Upper lobe of left lung (tissue), 6 donors: ENCODE data around the gene LGALS7. TPM values are rescaled to one million over a fixed set of nuclear protein-coding genes. Genes with fewer than 3 reads are reported as not detected.
"Not testable (repeated sequence)": the region's sequence is repeated elsewhere in the genome, so short reads cannot be mapped to it uniquely, and the experiment has no call there.

ENCODE experiments used
- ATAC-seq, 2 donors: fragments of 200-7000 bp; cut with Tn5 transposase; one replicate each; pipeline ENCODE4 v1.9.1; 2022; ENCODE audit warnings: mild to moderate bottlenecking in 2 of 2, moderate library complexity in 2 of 2; ENCODE audit not compliant: low FRiP score in 2 of 2
- DNase-seq, 2 donors: peaks; one replicate each; pipeline ENCODE4 v3.0.0-alpha.2; 2019 to 2020
- H3K27ac ChIP-seq, 4 donors: fragments of 200-600 bp; sonication (generic); one replicate each; pipeline ENCODE4 v1.5.1; 2016 to 2019
- H3K27me3 ChIP-seq, 4 donors: fragments of 200-600 bp; sonication (generic); one replicate each; pipeline ENCODE4 v1.5.1; 2017 to 2019
- H3K36me3 ChIP-seq, 4 donors: fragments of 200-600 bp; sonication (generic); one replicate each; pipeline ENCODE4 v1.5.1; 2016 to 2019
- H3K4me1 ChIP-seq, 4 donors: fragments of 200-600 bp; sonication (generic); one replicate each; pipeline ENCODE4 v1.5.1; 2018 to 2019
- H3K4me3 ChIP-seq, 4 donors: fragments of 200-600 bp; sonication (generic); one replicate each; pipeline ENCODE4 v1.5.1; 2017 to 2019; ENCODE audit warnings: mild to moderate bottlenecking in 2 of 4, moderate library complexity in 1 of 4
- H3K9me3 ChIP-seq, 4 donors: fragments of 200-600 bp; sonication (generic); one replicate each; pipeline ENCODE4 v1.5.1; 2018 to 2019
- EP300 ChIP-seq, 4 donors: sonication (generic); formaldehyde crosslinking; IDR thresholded peaks; one replicate each; pipeline ENCODE4 v1.5.1; 2017; ENCODE audit warnings: antibody characterized with exemption in 4 of 4, control low read depth in 2 of 4
- POLR2A ChIP-seq, 4 donors: fragments of 450-650 bp; IDR thresholded peaks; one replicate each; pipeline ENCODE4 v1.5.1; 2016 to 2017; ENCODE audit warnings: antibody characterized with exemption in 4 of 4, mild to moderate bottlenecking in 2 of 4
- POLR2AphosphoS5 ChIP-seq, 2 donors: sonication (generic); formaldehyde crosslinking; IDR thresholded peaks; one replicate each; pipeline ENCODE4 v1.5.1; 2017; ENCODE audit warnings: antibody characterized with exemption in 2 of 2
- WGBS, 2 donors: methylation state at CpG; one replicate each; pipeline ENCODE4 v1.1.5; 2017 to 2018; 5-methylcytosine and 5-hydroxymethylcytosine counted together
- total RNA-seq, 6 donors: library from RNA; depleted of rRNA in 4 of 6; stranded (reverse); fragments of >200 nt in 4 of 6; gene quantifications; one replicate each; pipeline versions ENCODE4 v1.1.0 to v1.2.1, GENCODE V29; 2016 to 2021
- TF ChIP-seq, protein P1 (sequence below), 6 experiments: fragments of 450-650 bp in 4 of 6; fragments of 200-600 bp in 2 of 6; sonication (generic) in 2 of 6; IDR thresholded peaks; one replicate each; pipeline ENCODE4 v1.5.1; 2016 to 2019; ENCODE audit warnings: antibody characterized with exemption in 6 of 6
- donor health status: DM: no; HTN: no; CAD: no; lungs with moderate emphysema.
- donor health status: DM: no; HTN: yes; CAD: no; lungs with severe emphysema.

The LGALS7 gene
- total RNA-seq, 6 donors from 2014 or later, result not detected

DNA sequence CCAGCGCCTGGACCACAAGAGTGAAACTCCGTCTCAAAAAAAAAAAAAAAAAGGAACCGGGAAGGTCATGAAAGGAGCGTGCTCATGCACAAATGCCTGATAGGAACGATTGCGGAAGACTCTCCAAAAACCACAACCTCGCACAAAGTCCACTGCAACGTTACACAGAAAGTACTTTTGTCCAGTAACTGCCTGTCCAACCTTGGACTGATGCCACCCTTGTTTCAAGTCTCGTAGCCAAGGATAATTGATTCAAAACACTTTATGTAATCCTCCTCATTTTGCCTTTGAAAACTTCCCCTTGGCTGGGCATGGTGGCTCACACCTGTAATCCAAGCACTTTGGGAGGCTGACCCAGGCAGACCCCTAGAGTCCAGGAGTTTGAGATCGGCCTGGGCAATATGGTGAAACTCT is 13.7 kb downstream of the LGALS7 start:
- peak overlapping the region in 1 of 4 donors; percentile 66 for H3K27ac ChIP-seq
- H3K27me3 ChIP-seq, result no peaks in the 10 kb centered on the region
- H3K4me3 ChIP-seq, result no peak overlapping the region
- no peaks in the 10 kb centered on the region for H3K9me3 ChIP-seq
- DNase-seq, result peak in 1 of 2 donors; percentile 89
- peaks cover 0 to 4% (median 0%) of the 10 kb centered on the region in 4 donors for H3K4me1 ChIP-seq
- no peaks in the 10 kb centered on the region for H3K36me3 ChIP-seq
- TF ChIP-seq EP300 (IDR thresholded peaks at IDR 0.05), result peak in 2 of 4 donors; percentile 68 to 82
- peak in 1 of 2 donors; percentile 47 for TF ChIP-seq POLR2AphosphoS5 (IDR thresholded peaks at IDR 0.05)
- no peak for TF ChIP-seq POLR2A (IDR thresholded peaks at IDR 0.05)
- TF ChIP-seq, protein P1, sequence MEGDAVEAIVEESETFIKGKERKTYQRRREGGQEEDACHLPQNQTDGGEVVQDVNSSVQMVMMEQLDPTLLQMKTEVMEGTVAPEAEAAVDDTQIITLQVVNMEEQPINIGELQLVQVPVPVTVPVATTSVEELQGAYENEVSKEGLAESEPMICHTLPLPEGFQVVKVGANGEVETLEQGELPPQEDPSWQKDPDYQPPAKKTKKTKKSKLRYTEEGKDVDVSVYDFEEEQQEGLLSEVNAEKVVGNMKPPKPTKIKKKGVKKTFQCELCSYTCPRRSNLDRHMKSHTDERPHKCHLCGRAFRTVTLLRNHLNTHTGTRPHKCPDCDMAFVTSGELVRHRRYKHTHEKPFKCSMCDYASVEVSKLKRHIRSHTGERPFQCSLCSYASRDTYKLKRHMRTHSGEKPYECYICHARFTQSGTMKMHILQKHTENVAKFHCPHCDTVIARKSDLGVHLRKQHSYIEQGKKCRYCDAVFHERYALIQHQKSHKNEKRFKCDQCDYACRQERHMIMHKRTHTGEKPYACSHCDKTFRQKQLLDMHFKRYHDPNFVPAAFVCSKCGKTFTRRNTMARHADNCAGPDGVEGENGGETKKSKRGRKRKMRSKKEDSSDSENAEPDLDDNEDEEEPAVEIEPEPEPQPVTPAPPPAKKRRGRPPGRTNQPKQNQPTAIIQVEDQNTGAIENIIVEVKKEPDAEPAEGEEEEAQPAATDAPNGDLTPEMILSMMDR (IDR thresholded peaks at IDR 0.05), result no peak
- ATAC-seq, result peak; percentile 77
- 47 to 54% methylated on average over 10 of the region's 10 CpGs for WGBS, 2 donors

DNA sequence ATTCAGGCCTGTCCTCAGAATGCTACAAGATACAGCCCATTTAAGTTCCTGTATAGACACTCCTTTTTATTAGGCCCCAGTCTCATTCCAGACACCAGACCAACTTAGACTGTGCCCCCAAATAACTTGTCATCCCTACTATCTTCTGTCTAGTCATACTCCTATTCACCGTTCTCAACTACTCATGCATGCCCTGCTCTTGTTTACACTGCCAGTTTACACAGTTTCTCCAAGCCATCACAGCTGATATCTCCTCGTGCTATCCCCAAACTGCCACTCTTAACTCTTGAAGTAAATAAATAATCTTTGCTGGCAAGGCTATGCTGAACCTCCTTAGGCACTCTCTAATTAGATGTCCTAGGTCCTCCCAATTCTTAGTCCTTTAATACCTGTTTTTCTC is 19.1 kb downstream of the LGALS7 start:
- H3K36me3 ChIP-seq, H3K27me3 ChIP-seq, DNase-seq, ATAC-seq, H3K4me1 ChIP-seq, H3K27ac ChIP-seq, H3K4me3 ChIP-seq, H3K9me3 ChIP-seq: not testable (repeated sequence)
- 60 to 73% methylated on average over 1 to 2 of the region's 2 CpGs for WGBS, 2 donors

DNA sequence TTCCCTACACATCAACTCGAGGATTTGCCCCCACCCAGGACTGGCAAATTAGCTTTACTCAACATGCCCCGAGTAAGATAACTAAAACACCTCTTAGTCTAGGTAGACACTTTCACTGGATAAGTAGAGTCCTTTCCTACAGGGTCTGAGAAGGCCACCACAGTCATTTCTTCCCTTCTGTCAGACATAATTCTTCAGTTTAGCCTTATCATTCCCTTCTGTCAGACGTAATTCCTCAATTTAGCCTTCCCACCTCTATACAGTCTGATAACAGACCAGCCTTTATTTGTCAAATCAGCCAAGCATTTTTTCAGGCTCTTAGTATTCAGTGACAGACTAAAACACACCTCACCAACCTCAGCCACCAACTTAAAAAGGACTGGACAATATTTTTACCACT is 19.5 kb downstream of the LGALS7 start:
- not testable (repeated sequence) for H3K9me3 ChIP-seq, H3K4me3 ChIP-seq, H3K36me3 ChIP-seq, H3K27me3 ChIP-seq, DNase-seq, H3K4me1 ChIP-seq, ATAC-seq
- peak overlapping the region in 2 of 4 donors; percentile 7 to 34 for H3K27ac ChIP-seq
- 70 to 89% methylated on average over 3 of the region's 3 CpGs for whole genome bisulfite sequencing, 2 donors

DNA sequence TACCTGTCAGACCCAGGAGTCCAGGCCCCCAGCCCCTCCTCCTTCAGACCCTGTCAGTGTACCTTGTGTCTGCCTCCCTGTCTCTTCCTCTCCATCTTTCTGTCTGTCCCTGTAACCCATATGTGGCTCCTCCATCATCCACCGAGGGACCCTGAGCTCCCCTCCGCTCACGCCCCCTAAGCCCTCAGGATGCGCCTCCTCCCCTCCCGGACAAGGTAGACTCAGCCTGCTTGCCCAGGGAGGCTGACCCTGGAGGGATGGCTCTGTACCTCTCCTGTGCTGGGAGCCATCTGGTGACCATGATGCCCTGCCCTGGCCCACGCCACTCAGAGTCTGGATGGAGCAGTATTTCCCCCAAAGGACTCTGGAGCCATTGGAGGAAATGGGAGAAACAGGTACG is 28.0 kb downstream of the LGALS7 start:
- no peaks in the 10 kb centered on the region for H3K27me3 ChIP-seq
- DNase-seq, result no peak
- H3K9me3 ChIP-seq, result no peaks in the 10 kb centered on the region
- no peak overlapping the region for H3K4me3 ChIP-seq
- TF ChIP-seq POLR2AphosphoS5 (IDR thresholded peaks at IDR 0.05) (no peak), POLR2A (IDR thresholded peaks at IDR 0.05) (no peak), EP300 (IDR thresholded peaks at IDR 0.05) (no peak)
- TF ChIP-seq, protein P1 (IDR thresholded peaks at IDR 0.05), result no peak
- no peaks in the 10 kb centered on the region for H3K36me3 ChIP-seq
- peaks cover 0 to 3% (median 0%) of the 10 kb centered on the region in 4 donors for H3K4me1 ChIP-seq
- ATAC-seq, result no peak
- no peak overlapping the region for H3K27ac ChIP-seq
- WGBS, 2 donors, result 83 to 87% methylated on average over 7 of the region's 7 CpGs

DNA sequence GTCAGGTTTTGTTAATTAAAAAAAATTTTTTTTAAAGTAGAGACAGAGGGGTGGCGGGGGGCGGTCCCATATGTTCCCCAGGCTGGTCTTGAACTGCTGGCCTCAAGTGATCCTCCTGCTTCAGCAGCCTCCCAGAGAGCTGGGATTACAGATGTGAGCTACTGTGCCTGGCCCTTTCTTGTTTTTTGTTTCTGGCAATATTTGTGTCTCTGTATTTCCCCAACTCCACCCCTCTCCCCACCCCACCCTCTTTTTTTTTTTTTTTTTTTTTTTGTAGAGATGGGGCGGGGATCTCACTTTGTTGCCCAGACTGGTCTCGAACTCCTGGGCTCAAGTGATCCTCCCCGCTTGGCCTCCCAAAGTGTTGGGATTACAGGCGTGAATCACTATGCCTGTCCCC is 28.4 kb downstream of the LGALS7 start:
- Histone ChIP-seq H3K4me1 (no peaks in the 10 kb centered on the region), H3K27me3 (no peaks in the 10 kb centered on the region), H3K4me3 (no peak overlapping the region), H3K9me3 (no peaks in the 10 kb centered on the region), H3K36me3 (no peaks in the 10 kb centered on the region), H3K27ac (no peak overlapping the region)
- TF ChIP-seq, protein P1 (IDR thresholded peaks at IDR 0.05), result no peak
- TF ChIP-seq POLR2A (IDR thresholded peaks at IDR 0.05), result no peak
- no peak for TF ChIP-seq POLR2AphosphoS5 (IDR thresholded peaks at IDR 0.05)
- TF ChIP-seq EP300 (IDR thresholded peaks at IDR 0.05), result no peak
- WGBS, 2 donors, result 79 to 90% methylated on average over 6 of the region's 6 CpGs
- ATAC-seq (no peak), DNase-seq (no peak)

DNA sequence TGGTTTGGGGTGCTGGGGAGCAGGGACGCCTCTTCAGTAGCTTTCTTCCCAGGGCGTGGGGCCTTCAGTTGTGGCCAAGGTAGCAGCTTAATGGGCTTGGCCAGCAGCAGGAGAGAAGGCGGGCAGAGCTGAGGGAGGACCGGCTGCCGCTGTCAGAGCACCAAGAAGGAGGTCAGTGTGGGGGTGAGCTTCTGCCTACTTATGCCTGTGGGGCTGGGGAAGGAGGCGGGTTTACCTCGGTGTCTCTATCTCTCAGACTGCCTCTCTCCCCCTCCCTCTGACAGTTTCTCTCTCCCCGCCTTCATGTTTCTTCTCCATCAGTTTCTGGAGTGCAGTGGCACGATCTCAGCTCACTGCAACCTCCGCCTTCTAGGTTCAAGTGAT is 29.0 kb downstream of the LGALS7 start, which contains the start of gene CAPN12:
Gene CAPN12 (minus strand): TSS at position 177 of the 384 bp plus-strand sequence. CDS start 309 bp downstream, outside the sequence.
- Histone ChIP-seq H3K27me3 (no peaks in the 10 kb centered on the region), H3K4me1 (peaks cover 0 to 3% (median 0%) of the 10 kb centered on the region in 4 donors), H3K36me3 (no peaks in the 10 kb centered on the region), H3K9me3 (no peaks in the 10 kb centered on the region), H3K4me3 (no peak within 1 kb of the TSS), H3K27ac (no peak within 1 kb of the TSS)
- DNase-seq (peak in 1 of 2 donors; percentile 21), ATAC-seq (no peak)
- 92 to 93% methylated on average over 8 to 9 of the region's 10 CpGs for WGBS, 2 donors
- no peak for TF ChIP-seq POLR2A (IDR thresholded peaks at IDR 0.05)
- no peak for TF ChIP-seq EP300 (IDR thresholded peaks at IDR 0.05)
